Measurements from ENCODE around the gene ACO2.
A peak's percentile ranks its signal among the peaks of the same experiment; 100 is the strongest.

DNA sequence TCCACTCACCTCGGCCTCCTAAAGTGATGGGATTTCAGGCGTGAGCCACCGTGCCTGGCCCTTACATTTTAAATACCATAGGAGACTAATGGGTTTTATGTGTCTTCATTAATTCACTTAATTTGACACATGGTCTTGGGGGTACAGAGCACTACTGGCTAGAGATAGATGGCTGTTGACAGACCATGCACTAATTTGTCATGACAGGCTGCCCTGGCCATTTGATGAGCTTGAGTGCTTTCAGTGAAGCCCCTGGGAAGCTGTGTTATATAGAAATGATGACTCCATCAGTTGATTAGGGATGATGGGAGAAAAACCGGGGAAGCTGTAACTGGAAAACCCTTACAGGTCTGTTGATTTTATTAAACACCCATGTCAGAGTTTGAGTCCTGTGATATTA lies 7.0 kb upstream of the ACO2 start:
- TF ChIP-seq CBX8 (IDR thresholded peaks at IDR 0.05; ENCODE audit: borderline replicate concordance, low read depth, low read length) (no peak), BRCA1 (IDR thresholded peaks at IDR 0.05; ENCODE audit: low read depth, low read length) (no peak), CHD2 (IDR thresholded peaks at IDR 0.05; ENCODE audit: low read length) (no peak), MAFK (IDR thresholded peaks at IDR 0.05; ENCODE audit: low read depth, low read length) (no peak), SP1 (IDR thresholded peaks at IDR 0.05; ENCODE audit: low read depth, low read length) (no peak), POLR2A (IDR thresholded peaks at IDR 0.05; ENCODE audit: control extremely low read depth in 1 of 2, low read depth in 2 of 2, low read length in 2 of 2) (0 out of 3 replicates have a peak, but pooled peaks of 1 of the 2 experiments have one; percentile 1), TCF12 (IDR thresholded peaks at IDR 0.05; ENCODE audit: low read depth, low read length) (no peak), KDM5A (IDR thresholded peaks at IDR 0.05; ENCODE audit: low read length) (no peak)
- TF ChIP-seq, protein P1, sequence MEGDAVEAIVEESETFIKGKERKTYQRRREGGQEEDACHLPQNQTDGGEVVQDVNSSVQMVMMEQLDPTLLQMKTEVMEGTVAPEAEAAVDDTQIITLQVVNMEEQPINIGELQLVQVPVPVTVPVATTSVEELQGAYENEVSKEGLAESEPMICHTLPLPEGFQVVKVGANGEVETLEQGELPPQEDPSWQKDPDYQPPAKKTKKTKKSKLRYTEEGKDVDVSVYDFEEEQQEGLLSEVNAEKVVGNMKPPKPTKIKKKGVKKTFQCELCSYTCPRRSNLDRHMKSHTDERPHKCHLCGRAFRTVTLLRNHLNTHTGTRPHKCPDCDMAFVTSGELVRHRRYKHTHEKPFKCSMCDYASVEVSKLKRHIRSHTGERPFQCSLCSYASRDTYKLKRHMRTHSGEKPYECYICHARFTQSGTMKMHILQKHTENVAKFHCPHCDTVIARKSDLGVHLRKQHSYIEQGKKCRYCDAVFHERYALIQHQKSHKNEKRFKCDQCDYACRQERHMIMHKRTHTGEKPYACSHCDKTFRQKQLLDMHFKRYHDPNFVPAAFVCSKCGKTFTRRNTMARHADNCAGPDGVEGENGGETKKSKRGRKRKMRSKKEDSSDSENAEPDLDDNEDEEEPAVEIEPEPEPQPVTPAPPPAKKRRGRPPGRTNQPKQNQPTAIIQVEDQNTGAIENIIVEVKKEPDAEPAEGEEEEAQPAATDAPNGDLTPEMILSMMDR (IDR thresholded peaks at IDR 0.05; ENCODE audit: control extremely low read depth in 1 of 3, insufficient read depth in 1 of 3, low read depth in 1 of 3, low read length in 3 of 3) = no peak
- TF ChIP-seq, protein P2, sequence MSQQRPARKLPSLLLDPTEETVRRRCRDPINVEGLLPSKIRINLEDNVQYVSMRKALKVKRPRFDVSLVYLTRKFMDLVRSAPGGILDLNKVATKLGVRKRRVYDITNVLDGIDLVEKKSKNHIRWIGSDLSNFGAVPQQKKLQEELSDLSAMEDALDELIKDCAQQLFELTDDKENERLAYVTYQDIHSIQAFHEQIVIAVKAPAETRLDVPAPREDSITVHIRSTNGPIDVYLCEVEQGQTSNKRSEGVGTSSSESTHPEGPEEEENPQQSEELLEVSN (IDR thresholded peaks at IDR 0.05) = no peak

Measured in H1 (cell line).